PC-9 (cell line): ENCODE results near the gene KRT9.

Experiments used
- EZH2 ChIP-seq: fragments of 200-600 bp; sonication (generic); IDR thresholded peaks from 2 replicates; pipeline ENCODE4 v1.8.0; 2017; ENCODE audit warnings: antibody characterized with exemption, low read depth
- TF ChIP-seq, protein P1 (sequence below): fragments of 200-600 bp; sonication (generic); conservative IDR thresholded peaks from 2 replicates; pipeline ENCODE4 v1.6.1; 2017; ENCODE audit warnings: mixed run types, antibody characterized with exemption, mild to moderate bottlenecking, moderate library complexity

DNA sequence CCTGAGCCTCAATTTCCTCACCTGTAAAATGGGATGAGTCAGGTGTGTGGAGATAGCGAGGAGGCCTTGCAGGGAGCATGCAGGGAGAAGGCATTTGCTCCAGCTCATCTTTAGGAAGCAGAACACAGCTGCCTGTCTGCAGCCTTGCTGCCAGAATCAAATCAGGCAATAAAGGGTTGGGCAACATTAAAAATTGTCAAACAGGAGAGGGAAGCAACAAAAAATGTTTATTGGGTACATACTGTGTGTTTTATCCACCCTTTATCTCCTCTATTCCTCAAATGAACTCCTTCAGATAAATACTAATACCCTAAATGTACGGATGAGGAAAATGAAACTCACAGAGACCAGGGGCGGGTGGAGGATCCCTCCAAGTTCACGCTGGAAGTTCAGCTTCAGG is 28.5 kb upstream of the KRT9 start:
- TF ChIP-seq, protein P1, sequence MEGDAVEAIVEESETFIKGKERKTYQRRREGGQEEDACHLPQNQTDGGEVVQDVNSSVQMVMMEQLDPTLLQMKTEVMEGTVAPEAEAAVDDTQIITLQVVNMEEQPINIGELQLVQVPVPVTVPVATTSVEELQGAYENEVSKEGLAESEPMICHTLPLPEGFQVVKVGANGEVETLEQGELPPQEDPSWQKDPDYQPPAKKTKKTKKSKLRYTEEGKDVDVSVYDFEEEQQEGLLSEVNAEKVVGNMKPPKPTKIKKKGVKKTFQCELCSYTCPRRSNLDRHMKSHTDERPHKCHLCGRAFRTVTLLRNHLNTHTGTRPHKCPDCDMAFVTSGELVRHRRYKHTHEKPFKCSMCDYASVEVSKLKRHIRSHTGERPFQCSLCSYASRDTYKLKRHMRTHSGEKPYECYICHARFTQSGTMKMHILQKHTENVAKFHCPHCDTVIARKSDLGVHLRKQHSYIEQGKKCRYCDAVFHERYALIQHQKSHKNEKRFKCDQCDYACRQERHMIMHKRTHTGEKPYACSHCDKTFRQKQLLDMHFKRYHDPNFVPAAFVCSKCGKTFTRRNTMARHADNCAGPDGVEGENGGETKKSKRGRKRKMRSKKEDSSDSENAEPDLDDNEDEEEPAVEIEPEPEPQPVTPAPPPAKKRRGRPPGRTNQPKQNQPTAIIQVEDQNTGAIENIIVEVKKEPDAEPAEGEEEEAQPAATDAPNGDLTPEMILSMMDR = no peak
- no peak for TF ChIP-seq EZH2
